Activated CD4-positive, alpha-beta T cell treated with anti-CD3 and anti-CD28 coated beads, Interleukin-2, Interleukin-4, amounts not matched to agents 100 ng/mL and 50 ng/mL, durations not matched to agents 16 hours and 8 hours (primary cell): ENCODE results near the gene IL37.

Source experiments
- DNase-seq: peaks from one replicate; pipeline ENCODE4 v3.0.0-alpha.2; 2020; ENCODE audit warnings: low spot score

The IL37 gene

GRCh38 chr2:112910865-112911264, at the start of gene IL37:
Gene IL37 (plus strand): TSS chr2:112911165. CDS start chr2:112913013, 1,848 bp downstream.
- no peak for DNase-seq

- no peak for DNase-seq
Measured at GRCh38 chr2:112864072-112864471, 46.9 kb upstream of the IL37 start.

GRCh38 chr2:112866128-112866835, 44.7 kb upstream of the IL37 start:
- no peak for DNase-seq

GRCh38 chr2:112867701-112868631, 43.0 kb upstream of the IL37 start:
- DNase-seq, result no peak

- no peak for DNase-seq
Measured at GRCh38 chr2:112869258-112869842, 41.6 kb upstream of the IL37 start.

- DNase-seq, result no peak
Measured at GRCh38 chr2:112870841-112871835, 39.8 kb upstream of the IL37 start.

GRCh38 chr2:112876257-112876970, 34.6 kb upstream of the IL37 start:
- DNase-seq, result no peak

GRCh38 chr2:112876971-112877361, 34.0 kb upstream of the IL37 start:
- no peak for DNase-seq

- no peak for DNase-seq
Measured at GRCh38 chr2:112877423-112877822, 33.5 kb upstream of the IL37 start.

GRCh38 chr2:112879491-112880041, 31.4 kb upstream of the IL37 start:
- no peak for DNase-seq

- no peak for DNase-seq
Measured at GRCh38 chr2:112880091-112880531, 30.9 kb upstream of the IL37 start.

GRCh38 chr2:112880696-112881095, 30.3 kb upstream of the IL37 start:
- DNase-seq, result no peak

- peak; percentile 74 for DNase-seq
Measured at GRCh38 chr2:112881217-112881985, 29.6 kb upstream of the IL37 start.

GRCh38 chr2:112883669-112884068, 27.3 kb upstream of the IL37 start:
- no peak for DNase-seq

GRCh38 chr2:112884869-112885505, 26.0 kb upstream of the IL37 start:
- DNase-seq, result peak; percentile 81

GRCh38 chr2:112885506-112885902, 25.5 kb upstream of the IL37 start:
- DNase-seq, result no peak

GRCh38 chr2:112886291-112886690, 24.7 kb upstream of the IL37 start:
- DNase-seq, result no peak

GRCh38 chr2:112887964-112888749, 22.8 kb upstream of the IL37 start:
- no peak for DNase-seq
